Adrenal gland (tissue), 12 donors: ENCODE measurements around the gene P4HA2. TPM values are rescaled to one million over a fixed set of nuclear protein-coding genes. Genes with fewer than 3 reads are reported as not detected.

Source experiments
- DNase-seq, 7 donors: peaks; one replicate each; pipeline ENCODE4 v3.0.0-alpha.2; 2019 to 2020
- H3K27ac ChIP-seq, 5 donors: fragments of 200-600 bp; sonication (generic) in 4 of 5; 1 replicate in 3 of 5; 2 replicates in 2 of 5; pipeline versions ENCODE4 v1.5.1 to v1.8.0; 2016 to 2020; ENCODE audit warnings: mild to moderate bottlenecking in 1 of 5
- H3K27me3 ChIP-seq: fragments of 200-600 bp; 2 replicates; pipeline ENCODE4 v1.8.0; 2021
- H3K36me3 ChIP-seq, 2 donors: fragments of 200-600 bp; replicated peaks in 1 of 2; 1 replicate in 1 of 2; 2 replicates in 1 of 2; pipeline versions ENCODE4 v1.5.1 to v1.8.0; 2018 to 2022
- H3K4me1 ChIP-seq, 2 donors: fragments of 200-600 bp; replicated peaks in 1 of 2; 1 replicate in 1 of 2; 2 replicates in 1 of 2; pipeline versions ENCODE4 v1.5.1 to v1.8.0; 2018 to 2021
- H3K4me3 ChIP-seq, 4 donors: fragments of 200-600 bp; sonication (generic) in 3 of 4; one replicate each; pipeline ENCODE4 v1.5.1; 2016 to 2018
- H3K9me3 ChIP-seq, 3 donors: fragments of 200-600 bp; sonication (generic) in 1 of 3; replicated peaks in 1 of 3; 1 replicate in 2 of 3; 2 replicates in 1 of 3; pipeline versions ENCODE4 v1.5.1 to v1.8.0; 2016 to 2021
- POLR2A ChIP-seq, 2 donors: fragments of 450-650 bp; IDR thresholded peaks; one replicate each; pipeline ENCODE4 v1.6.1; 2017; ENCODE audit warnings: antibody characterized with exemption in 2 of 2, mild to moderate bottlenecking in 2 of 2, moderate library complexity in 1 of 2
- WGBS, 4 donors: extraction: QIAGEN DNeasy Blood & Tissue Kit in 2 of 4; methylation state at CpG; one replicate each; pipeline versions ENCODE4 v1.1.5 to v1.1.7; 2013 to 2017; 5-methylcytosine and 5-hydroxymethylcytosine counted together
- intact Hi-C, 2 donors: fragments of 100-400 bp; cut with DNase I; formaldehyde crosslinking; loops; one replicate each; pipeline versions ENCODE4 v1.14.1 to v1.15.0; 2022 to 2023
- polyA plus RNA-seq, 3 donors: library from polyadenylated mRNA; stranded (reverse); fragments of 200-250 nt in 2 of 3; fragments of 350-450 nt in 1 of 3; fragmentation: Illumina TruSeq in 1 of 3; extraction: RNeasy Lipid Tissue Mini Kit (QIAGEN cat#74804) in 1 of 3; gene quantifications; one replicate each; pipeline ENCODE4 v1.2.3, GENCODE V29; 2013 to 2014
- total RNA-seq, 9 donors: library from RNA; depleted of rRNA in 4 of 9; stranded (reverse); fragments of >200 nt in 4 of 9; fragments of 120-200 nt in 1 of 9; fragmentation: NEBNext Ultra II Directional in 1 of 9; extraction: Animal tissue kit (Norgen Biotek cat#: 25700) in 1 of 9; gene quantifications; one replicate each; pipeline versions ENCODE4 v1.1.0 to v1.2.4, GENCODE V29; 2013 to 2023
- TF ChIP-seq, protein P1 (sequence below), 6 experiments: fragments of 450-650 bp in 4 of 6; fragments of 200-600 bp in 2 of 6; sonication (generic) in 1 of 6; IDR thresholded peaks; 1 replicate in 5 of 6; 2 replicates in 1 of 6; pipeline versions ENCODE4 v1.5.1 to v1.8.0; 2016 to 2021; ENCODE audit warnings: antibody characterized with exemption in 6 of 6, mild to moderate bottlenecking in 2 of 6, moderate library complexity in 1 of 6
- donor health status: healthy with polysubstance abuse.
- donor health status: Bipolar disorder and iron deficiency.
- donor health status: DM: yes; HTN: yes; CAD: no.
- donor health status: DM: no; HTN: no; CAD: no.
- donor health status: DM: no; HTN: no; CAD: no.
- donor health status: DM: yes; HTN: yes; CAD: no.

Gene P4HA2
- total and polyA plus RNA-seq, 12 donors = 9.9 to 34.0 (median 15.5) TPM

- peaks cover 0 to 5% (median 4%) of the 10 kb centered on the region in 3 donors for H3K9me3 ChIP-seq
- WGBS, 4 donors = 77 to 89% (median 79%) methylated on average over 2 to 3 of the region's 3 CpGs
- H3K27me3 ChIP-seq = no peaks in the 10 kb centered on the region
- intact Hi-C loops = no loop called here
- no peak overlapping the region for H3K4me3 ChIP-seq
- peak in 4 of 7 donors; percentile 2 to 41 (median 6) for DNase-seq
- H3K36me3 ChIP-seq = no peaks in the 10 kb centered on the region
- H3K27ac ChIP-seq = no peak overlapping the region
- TF ChIP-seq, protein P1, sequence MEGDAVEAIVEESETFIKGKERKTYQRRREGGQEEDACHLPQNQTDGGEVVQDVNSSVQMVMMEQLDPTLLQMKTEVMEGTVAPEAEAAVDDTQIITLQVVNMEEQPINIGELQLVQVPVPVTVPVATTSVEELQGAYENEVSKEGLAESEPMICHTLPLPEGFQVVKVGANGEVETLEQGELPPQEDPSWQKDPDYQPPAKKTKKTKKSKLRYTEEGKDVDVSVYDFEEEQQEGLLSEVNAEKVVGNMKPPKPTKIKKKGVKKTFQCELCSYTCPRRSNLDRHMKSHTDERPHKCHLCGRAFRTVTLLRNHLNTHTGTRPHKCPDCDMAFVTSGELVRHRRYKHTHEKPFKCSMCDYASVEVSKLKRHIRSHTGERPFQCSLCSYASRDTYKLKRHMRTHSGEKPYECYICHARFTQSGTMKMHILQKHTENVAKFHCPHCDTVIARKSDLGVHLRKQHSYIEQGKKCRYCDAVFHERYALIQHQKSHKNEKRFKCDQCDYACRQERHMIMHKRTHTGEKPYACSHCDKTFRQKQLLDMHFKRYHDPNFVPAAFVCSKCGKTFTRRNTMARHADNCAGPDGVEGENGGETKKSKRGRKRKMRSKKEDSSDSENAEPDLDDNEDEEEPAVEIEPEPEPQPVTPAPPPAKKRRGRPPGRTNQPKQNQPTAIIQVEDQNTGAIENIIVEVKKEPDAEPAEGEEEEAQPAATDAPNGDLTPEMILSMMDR (IDR thresholded peaks at IDR 0.05) = no peak
- TF ChIP-seq POLR2A (IDR thresholded peaks at IDR 0.05) = no peak
- no peaks in the 10 kb centered on the region for H3K4me1 ChIP-seq
These were observed 15.8 kb upstream of the P4HA2 start for GRCh38 chr5:132243366-132243977.

DNA sequence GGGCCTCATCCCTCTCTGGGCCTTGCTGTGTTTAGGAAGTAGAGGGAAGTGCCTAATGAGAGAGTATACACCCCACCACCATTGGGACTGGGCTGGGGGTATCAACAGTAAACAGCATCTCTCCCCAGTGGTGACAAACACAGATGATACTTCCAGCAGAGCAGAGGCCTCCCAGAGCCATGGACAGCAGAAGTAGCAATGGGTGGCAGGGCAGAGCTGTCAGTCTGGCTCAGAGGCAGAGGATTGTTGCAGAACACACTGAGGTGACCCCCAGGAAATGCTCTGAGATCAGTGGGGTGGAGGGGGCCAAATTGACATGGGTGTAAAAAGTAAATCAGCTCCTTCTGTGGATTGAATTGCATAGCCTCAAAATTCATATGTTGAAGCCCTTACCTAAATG, 12.1 kb upstream of the P4HA2 start:
- H3K27ac ChIP-seq = no peak overlapping the region
- intact Hi-C loops = no loop called here
- no peak overlapping the region for H3K4me3 ChIP-seq
- H3K4me1 ChIP-seq = no peaks in the 10 kb centered on the region
- H3K9me3 ChIP-seq = peaks cover 0 to 5% (median 0%) of the 10 kb centered on the region in 3 donors
- H3K27me3 ChIP-seq = no peaks in the 10 kb centered on the region
- TF ChIP-seq, protein P1 (IDR thresholded peaks at IDR 0.05) = no peak
- no peak for TF ChIP-seq POLR2A (IDR thresholded peaks at IDR 0.05)
- peak in 4 of 7 donors; percentile 4 to 18 (median 10) for DNase-seq
- no peaks in the 10 kb centered on the region for H3K36me3 ChIP-seq

GRCh38 chr5:132238901-132239500, 11.3 kb upstream of the P4HA2 start:
- H3K4me3 ChIP-seq = no peak overlapping the region
- DNase-seq = peak in 4 of 7 donors; percentile 2 to 30 (median 4)
- intact Hi-C loops = no loop called here
- no peaks in the 10 kb centered on the region for H3K27me3 ChIP-seq
- H3K9me3 ChIP-seq = peaks cover 0 to 5% (median 0%) of the 10 kb centered on the region in 3 donors
- WGBS, 4 donors = 33 to 87% (median 58%) methylated on average over 1 of the region's 1 CpG
- no peaks in the 10 kb centered on the region for H3K36me3 ChIP-seq
- H3K4me1 ChIP-seq = no peaks in the 10 kb centered on the region
- no peak overlapping the region for H3K27ac ChIP-seq
- TF ChIP-seq, protein P1 (IDR thresholded peaks at IDR 0.05) = no peak
- TF ChIP-seq POLR2A (IDR thresholded peaks at IDR 0.05) = no peak

GRCh38 chr5:132238169-132238744, 10.6 kb upstream of the P4HA2 start:
- Histone ChIP-seq H3K9me3 (peaks cover 0 to 5% (median 0%) of the 10 kb centered on the region in 3 donors), H3K27me3 (no peaks in the 10 kb centered on the region), H3K27ac (no peak overlapping the region), H3K36me3 (no peaks in the 10 kb centered on the region), H3K4me3 (no peak overlapping the region), H3K4me1 (no peaks in the 10 kb centered on the region)
- WGBS, 4 donors = 10 to 56% (median 26%) methylated on average over 1 of the region's 1 CpG; no CpG with 5 or more reads in 1 of the 4 donors
- intact Hi-C loops = no loop called here
- DNase-seq = peak; percentile 56 to 92 (median 75)
- TF ChIP-seq, protein P1 (IDR thresholded peaks at IDR 0.05) = peak; percentile 44 to 84 (median 78)
- TF ChIP-seq POLR2A (IDR thresholded peaks at IDR 0.05) = no peak
